GM04503 (cell line): ENCODE results near the gene TMEM200B.
A peak's percentile ranks its signal among the peaks of the same experiment; 100 is the strongest.
"Not testable (repeated sequence)": the region's sequence is repeated elsewhere in the genome, so short reads cannot be mapped to it uniquely, and the experiment has no call there.

ENCODE experiments used
- DNase-seq: peaks from one replicate; pipeline ENCODE4 v3.0.0-alpha.2; 2012; ENCODE audit warnings: low read depth

Gene TMEM200B

DNA sequence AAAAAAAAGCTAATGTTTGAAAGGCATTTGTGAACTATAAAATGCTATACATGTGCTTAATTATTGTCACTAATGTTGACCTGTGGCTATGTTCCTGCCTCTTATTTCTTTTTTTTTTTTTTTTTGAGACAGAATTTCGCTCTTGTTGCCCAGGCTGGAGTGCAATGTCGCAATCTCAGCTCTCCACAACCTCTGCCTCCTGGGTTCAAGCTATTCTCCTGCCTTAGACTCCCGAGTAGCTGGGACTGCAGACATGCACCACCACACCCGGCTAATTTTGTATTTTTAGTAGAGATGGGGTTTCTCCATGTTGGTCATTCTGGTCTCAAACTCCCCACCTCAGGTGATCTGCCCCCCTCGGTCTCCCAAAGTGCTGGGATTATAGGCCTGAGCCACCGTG lies 15.7 kb downstream of the TMEM200B start:
- DNase-seq = not testable (repeated sequence)

DNA sequence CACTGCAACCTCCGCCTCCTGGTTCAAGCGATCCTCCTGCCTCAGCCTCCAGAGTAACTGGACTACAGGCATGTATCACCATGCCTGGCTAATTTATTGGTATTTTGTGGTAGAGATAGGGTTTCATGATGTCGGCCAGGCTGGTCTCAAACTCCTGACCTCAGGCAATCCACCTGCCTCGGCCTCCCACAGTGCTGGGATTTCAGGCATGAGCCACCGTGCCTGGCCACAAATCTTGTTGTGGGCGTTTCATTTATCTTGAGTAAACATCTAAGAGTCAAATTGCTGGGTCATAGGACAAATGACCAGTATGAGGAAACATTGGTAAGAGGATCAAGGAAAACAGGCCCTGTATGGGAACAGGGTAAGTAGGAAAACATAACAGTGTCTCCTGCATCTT lies 17.9 kb downstream of the TMEM200B start:
- no peak for DNase-seq

DNA sequence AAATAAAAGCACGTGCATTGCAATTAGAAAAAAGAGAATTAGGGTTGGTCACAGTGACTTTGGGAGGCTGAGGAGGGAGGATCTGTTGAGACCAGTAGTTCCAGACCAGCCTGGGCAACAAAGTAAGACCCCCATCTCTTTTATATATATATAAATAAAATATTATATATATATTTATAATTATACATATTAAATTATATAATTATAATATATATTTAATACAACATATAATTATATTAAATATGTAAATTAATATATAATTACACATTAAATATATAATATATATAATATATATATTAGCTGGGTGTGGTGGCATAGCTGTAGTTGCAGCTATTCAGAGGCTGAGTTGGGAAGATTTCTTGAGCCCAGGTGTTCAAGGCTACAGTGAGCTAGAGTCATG lies 23.2 kb downstream of the TMEM200B start:
- no peak for DNase-seq

DNA sequence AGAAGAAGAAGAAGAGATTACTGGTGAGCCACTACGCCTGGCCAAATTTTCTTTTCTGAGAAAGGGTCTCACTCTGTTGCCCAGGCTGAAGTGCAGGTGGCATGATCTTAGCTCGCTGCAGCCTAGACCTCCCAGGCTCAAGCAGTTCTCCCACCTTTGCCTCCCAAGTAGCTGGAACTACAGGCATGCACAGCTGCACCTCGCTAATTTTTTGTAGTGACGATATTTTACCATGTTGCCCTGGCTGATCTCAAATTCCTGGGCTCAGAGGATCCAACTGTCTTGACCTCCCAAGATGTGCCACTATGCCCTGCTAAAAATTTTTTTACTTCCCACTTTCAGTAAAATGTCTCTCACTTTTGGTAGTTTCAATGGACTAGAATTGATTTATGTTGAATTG lies 24.4 kb downstream of the TMEM200B start:
- DNase-seq = no peak

DNA sequence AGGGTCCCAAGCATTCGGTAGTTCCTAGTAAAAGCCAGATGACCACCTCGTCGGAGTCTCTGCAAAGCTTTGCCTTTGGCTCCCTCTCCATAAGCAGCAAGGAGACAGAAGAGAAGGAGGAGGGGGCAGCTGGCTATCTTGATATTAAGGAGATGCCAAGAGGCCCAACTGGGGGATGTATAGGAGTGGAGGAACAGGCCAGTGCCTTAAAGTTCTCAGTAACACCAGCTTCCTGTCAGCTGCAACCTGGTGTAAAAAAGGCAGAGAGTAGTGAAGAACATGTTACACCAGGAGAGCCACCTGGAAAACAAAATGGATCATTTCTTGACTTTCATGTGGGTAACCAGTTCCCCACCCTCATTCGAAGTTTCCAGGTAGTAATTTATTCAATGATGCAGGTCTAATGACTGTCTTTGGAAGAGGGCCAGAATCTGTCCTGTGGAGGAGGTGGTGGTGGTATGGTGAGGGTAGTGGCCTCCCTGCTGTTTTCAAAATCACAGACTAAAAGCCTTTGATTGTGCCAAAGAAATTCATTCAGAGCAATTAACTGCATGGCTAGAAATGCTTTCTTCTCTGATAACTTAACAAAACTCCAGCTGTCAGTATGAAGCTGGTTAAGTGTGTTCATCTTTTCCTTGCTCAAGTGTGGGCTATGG lies 27.3 kb downstream of the TMEM200B start:
- no peak for DNase-seq

DNA sequence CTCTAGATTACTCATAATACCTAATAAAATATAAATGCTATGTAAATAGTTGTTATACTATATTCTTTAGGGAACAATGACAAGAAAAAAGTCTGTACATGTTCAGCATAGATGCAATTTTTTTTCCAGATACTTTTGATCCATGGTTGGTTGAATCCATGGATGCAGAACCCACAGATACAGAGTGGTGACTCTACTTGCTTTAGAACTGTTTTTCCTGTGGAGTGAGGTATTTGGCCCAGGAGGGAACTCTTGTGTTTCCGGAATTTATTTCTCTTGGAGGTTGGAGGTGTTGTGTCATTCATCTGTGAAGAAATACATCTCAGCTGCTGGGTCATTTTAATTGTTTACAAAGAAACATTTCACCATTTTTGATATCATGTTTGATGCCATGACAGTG lies 28.7 kb downstream of the TMEM200B start:
- no peak for DNase-seq

DNA sequence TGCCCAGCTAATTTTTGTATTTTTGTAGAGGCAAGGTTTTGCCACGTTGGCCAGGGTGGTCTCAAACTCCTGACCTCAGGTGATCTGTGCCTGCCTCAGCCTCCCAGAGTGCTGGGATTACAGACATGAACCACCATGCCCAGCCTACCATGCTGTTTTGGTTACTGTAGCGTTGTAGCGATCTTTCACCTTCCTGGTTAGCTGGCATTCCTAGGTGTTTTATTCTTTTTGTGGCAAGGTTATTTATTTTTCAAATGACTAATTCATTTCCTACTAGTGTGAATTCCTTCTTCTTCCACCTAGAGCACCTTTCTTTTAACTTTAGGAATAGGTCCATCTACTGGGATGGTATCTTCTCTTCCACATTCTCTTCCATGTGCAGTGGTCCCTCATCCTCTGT lies 29.3 kb downstream of the TMEM200B start:
- no peak for DNase-seq

DNA sequence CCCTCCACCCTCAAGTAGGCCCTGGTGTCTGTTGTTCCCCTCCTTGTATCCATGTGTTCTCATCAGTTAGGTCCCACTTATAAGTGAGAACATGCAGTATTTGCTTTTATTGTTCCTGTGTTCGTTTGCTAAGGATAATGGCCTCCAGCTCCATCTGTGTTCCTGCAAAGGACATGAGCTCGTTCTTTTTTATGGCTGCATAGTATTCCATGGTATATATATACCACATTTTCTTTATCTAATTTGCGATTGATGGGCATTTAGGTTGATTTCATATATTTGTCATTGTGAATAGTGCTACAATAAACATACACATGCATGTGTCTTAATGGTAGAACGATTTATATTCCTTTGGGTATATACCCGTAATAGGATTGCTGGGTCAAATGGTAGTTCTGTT lies 31.0 kb downstream of the TMEM200B start:
- not testable (repeated sequence) for DNase-seq

DNA sequence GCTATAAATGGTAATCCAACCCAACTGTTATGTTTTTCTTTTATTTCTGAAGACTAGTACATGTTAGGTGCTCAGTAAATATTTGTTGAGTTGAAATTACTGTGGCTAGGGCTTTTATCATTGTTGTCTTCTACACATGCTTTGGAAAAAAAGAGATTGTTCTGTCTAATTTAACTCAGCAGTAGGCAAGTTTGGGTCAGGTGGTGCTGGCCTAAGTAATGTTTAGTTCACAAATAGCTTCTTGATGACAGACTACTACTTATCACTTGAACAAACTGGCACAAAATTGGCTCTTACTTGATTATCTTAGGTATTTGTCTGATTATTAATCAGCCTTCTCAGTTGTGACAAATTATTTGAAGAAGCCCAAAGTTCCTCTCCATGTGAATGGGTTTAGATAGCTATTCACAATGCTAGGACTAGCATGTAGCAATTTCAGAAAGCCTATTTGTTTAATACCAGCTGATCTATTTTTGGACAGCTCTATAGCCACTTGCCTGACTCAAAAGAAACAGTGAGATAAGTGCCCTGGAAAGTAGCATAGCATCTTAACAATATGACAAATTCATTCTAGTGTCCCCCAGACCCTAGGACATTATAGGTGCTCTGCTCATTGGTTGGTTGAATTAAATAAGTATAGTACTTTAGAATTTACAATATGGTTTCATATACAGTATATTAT lies 32.6 kb downstream of the TMEM200B start:
- DNase-seq = no peak

DNA sequence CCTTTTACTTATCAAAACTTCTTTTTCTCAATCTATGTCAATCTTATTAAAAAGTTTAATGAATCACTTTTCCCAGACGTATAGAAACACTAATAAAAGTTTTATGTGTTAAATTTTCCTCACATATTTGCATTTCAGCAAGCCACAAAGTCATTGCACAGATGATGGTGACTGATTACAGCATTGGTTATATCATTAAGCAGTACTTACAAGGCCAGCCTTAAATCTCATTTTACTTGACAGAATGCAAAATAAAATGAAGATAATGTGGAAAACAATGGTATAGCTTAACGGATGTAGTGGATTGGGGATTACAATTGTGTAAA lies 39.5 kb downstream of the TMEM200B start:
- no peak for DNase-seq

DNA sequence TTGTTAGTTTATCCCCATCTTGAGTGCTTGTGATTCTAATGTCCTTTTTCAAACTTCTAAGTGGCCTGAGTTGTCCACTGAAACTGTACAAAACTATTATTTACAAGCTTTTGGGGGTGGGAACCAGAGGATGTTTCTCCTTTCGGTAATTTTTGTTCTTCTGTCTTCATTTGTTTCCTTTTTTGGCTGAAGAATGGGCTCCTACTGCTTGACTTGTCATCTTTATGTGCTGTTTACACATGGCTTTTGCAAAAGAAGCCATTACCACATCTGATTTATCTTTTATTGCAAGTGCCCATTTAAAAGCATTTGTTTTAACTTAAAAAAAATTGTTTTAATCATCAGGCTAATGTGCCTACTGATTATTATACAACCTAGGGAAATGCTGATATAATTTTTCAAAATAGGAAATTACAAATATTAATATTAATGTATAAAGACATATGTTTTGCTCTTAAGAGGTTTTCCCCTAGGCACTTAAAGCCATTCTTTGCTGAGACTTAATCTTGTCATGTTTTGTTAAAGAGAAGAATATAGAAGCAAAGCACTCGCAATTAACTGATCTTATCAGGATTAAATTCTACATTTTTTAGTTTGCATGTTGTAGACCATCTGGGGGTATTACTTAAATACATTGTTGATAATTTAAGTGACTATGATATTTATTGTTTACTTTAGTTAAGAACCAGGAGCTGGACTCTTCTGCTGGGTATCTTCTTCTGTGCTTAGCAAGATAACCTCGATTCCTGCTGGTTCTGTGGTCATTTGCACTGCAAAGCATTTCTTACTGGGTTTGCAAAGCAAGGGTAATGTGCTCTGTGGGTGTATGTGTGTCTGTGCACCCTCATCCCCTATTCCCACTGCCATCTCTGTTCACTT lies 40.1 kb downstream of the TMEM200B start:
- peak; percentile 19 for DNase-seq

DNA sequence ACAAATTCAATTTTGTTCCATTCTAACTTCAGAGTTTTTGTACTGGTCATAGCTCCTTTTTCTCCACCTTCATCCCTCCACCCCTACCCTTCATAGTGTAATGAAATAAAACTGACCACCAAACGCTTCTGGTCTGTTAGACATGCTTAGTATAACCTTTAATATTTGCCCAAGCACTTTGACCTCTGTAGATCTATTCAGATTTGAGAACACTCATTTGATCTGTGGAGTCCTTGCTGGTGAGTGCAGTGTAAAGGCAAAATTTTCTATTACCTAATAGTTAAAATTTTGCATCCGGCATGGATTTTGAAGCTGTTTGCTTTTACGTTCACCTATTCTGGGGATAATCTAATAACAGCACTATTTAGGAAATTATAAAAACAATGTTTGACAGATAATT lies 41.2 kb downstream of the TMEM200B start:
- no peak for DNase-seq

DNA sequence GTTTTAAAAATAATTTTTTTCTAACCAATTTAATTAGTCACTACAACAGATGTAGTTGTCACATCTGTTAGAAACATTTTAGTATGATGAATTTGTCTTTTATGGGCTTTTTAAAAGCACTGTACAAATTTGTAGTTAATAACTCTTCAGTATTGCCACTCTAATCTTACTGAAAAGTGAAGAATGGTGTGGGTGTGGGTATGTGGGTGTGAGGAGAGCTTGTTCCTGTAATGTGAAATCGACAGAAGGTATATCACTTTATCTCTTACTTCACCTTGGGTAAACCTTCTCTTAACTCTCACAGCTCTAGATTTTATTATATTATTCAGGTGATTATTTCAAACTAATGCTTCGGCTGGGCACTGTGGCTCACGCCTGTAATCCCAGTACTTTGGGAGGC lies 42.5 kb downstream of the TMEM200B start:
- no peak for DNase-seq

DNA sequence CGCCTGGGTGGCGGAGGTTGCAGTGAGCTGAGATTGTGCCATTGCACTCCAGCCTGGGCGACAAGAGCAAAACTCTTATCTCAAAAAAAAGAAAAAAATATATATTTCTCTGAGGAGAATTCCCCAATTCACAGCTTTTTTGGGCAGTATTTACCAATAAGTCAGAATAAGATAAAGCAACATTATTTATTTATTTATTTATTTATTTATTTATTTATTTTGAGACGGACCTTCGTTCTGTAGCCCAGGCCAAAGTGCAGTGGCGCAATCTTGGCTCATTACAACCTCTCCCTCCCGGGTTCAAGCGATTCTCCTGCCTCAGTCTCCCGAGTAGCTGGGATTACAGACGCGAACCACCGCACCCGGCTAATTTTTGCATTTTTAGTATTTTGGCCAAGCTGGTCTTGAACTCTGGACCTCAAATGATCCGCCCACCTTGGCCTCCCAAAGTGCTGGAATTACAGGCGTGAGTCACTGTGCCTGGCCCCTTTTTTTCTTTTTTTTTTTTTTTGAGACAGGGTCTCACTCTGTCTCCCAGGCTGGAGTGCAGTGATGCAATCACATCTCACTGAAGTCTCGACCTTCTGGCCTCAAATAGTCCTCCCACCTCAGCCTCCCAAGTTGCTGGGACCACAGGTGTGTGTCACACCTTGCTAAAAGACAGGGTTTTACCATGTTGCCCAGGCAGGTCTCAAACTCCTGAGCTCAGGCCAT lies 43.6 kb downstream of the TMEM200B start:
- not testable (repeated sequence) for DNase-seq

DNA sequence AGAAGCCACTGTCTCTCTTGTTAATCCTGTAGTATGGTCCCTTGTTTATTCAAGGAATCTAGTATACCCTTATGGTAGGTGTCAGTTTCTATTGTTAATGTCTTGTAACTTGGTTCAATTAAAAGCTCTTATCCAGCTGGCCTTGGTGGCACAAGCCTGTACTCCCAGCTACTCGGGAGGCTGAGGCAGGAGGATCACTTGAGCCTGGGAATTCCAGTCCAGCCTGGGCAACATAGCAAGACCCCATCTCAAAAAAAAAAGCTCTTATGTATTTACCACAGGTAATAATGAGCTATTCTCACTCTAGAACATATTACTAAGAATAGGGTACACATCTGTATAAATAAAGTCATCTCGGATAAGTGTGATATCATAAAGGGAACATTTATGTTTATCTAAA lies 46.5 kb downstream of the TMEM200B start:
- DNase-seq = no peak
